Measurements from ENCODE around the gene ROM1.

The ROM1 gene

DNA sequence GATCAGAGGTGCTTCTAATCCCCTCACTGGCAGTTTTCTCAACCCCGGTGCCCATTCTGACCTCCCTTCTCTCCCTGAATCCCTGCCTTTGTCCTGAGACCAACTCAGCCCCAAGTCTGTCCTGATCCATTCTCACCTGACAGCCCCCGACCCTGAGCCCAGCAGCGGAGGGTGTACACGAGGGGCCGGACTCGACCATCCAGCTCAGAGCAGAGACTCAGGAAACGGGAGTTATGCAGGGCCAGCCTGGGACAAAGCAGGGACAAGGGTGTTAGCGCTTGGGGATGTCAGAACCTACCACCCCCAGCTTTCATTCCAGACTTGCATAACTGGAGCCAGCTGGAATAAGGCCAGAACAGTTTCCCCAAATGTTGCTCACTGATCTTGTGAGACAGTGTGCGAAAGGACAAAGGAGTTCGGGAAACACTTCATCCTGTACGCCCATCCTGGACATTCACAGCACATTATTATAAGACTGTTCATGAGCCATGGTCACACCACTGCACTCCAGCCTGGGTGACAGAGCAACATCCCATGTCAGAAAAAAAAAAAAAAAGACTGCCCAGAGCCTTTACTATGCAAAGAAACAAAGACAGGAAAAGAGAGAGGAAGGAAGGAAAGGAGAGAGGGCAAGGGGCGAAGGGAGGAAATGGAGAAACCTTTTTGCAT is 35.9 kb upstream of the ROM1 start:
- H3F3A ChIP-seq (ENCODE audit: insufficient read depth, low read length), result peaks cover 5% of the 10 kb centered on the region; the same call in 1 of the 2 replicates
- H3K4me3 ChIP-seq (ENCODE audit: low read length), result no peak overlapping the region
- H3K79me2 ChIP-seq (ENCODE audit: low read length), result peaks cover 21% of the 10 kb centered on the region
- H3K9ac ChIP-seq (ENCODE audit: low read length), result no peak overlapping the region
- no peak overlapping the region for H3K27ac ChIP-seq (ENCODE audit: low read length)
- H3K27me3 ChIP-seq (replicated peaks; ENCODE audit: insufficient read depth, low read length), result no peaks in the 10 kb centered on the region
- TF ChIP-seq EZH2phosphoT487 (IDR thresholded peaks at IDR 0.05; ENCODE audit: low read length) (no peak), EZH2 (optimal IDR thresholded peaks at IDR 0.05; ENCODE audit: low read depth, low read length) (no peak)
- TF ChIP-seq, protein P1, sequence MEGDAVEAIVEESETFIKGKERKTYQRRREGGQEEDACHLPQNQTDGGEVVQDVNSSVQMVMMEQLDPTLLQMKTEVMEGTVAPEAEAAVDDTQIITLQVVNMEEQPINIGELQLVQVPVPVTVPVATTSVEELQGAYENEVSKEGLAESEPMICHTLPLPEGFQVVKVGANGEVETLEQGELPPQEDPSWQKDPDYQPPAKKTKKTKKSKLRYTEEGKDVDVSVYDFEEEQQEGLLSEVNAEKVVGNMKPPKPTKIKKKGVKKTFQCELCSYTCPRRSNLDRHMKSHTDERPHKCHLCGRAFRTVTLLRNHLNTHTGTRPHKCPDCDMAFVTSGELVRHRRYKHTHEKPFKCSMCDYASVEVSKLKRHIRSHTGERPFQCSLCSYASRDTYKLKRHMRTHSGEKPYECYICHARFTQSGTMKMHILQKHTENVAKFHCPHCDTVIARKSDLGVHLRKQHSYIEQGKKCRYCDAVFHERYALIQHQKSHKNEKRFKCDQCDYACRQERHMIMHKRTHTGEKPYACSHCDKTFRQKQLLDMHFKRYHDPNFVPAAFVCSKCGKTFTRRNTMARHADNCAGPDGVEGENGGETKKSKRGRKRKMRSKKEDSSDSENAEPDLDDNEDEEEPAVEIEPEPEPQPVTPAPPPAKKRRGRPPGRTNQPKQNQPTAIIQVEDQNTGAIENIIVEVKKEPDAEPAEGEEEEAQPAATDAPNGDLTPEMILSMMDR (IDR thresholded peaks at IDR 0.05; ENCODE audit: low read length), result no peak
- no peaks in the 10 kb centered on the region; the same call in 1 of the 2 replicates for H3K36me3 ChIP-seq (replicated peaks; ENCODE audit: insufficient read depth, low read length)
- H3K9me2 ChIP-seq (replicated peaks; ENCODE audit: insufficient read depth, low read length), result no peaks in the 10 kb centered on the region
- no peak overlapping the region for H3K4me2 ChIP-seq (ENCODE audit: low read depth, low read length)
- no peak overlapping the region for H2AFZ ChIP-seq (ENCODE audit: low read length)
- peaks cover 12% of the 10 kb centered on the region for H3K4me1 ChIP-seq (ENCODE audit: low read length)
- H3K9me3 ChIP-seq (replicated peaks; ENCODE audit: insufficient read depth, low read length), result no peaks in the 10 kb centered on the region
- no peaks in the 10 kb centered on the region for H4K20me1 ChIP-seq (ENCODE audit: insufficient read depth, low read length)
- no peak for DNase-seq

DNA sequence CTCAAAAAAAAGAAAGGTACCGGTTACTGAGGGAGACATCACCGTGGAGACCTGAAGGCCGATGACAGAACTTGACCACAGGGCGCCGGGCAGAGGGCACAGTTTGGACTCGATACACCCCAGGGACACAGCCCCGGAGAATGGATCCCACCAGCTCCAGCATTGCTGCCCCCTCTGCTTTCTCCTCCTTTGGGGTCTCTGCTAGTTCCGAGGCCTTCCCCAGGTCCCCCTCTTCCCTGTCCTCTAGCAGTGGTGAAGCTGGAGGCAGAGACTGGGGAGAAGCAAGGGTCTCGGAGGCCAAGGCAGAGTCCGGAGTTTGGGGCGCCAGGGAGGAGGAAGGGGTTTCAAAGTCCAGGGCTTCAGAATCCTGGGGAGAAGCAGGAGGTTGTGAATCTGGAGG is 34.5 kb upstream of the ROM1 start:
- H3K9ac ChIP-seq (ENCODE audit: low read length), result no peak overlapping the region

DNA sequence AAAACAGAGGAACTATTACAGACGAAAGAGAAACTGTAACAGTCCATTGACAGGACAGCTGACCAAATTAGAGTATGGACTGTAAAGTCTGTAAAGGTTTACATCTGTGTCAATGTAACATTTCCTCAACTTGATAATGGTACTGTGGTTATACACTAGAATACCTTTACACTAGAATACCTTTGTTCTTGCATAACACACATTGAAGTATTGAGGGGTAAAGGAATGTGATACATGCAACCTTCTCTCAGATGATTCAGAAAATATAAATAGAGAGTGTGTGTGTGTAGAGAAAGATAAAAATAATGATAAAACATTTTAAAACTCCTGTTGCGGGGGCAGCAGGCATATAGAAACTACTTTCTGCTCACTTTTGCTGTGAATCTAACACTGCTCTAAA is 33.8 kb upstream of the ROM1 start:
- Histone ChIP-seq H3K4me2 (ENCODE audit: low read depth, low read length) (no peak overlapping the region), H3K4me3 (ENCODE audit: low read length) (no peak overlapping the region), H2AFZ (ENCODE audit: low read length) (no peak overlapping the region), H3K9me2 (replicated peaks; ENCODE audit: insufficient read depth, low read length) (no peaks in the 10 kb centered on the region), H3K9ac (ENCODE audit: low read length) (no peak overlapping the region), H3K79me2 (ENCODE audit: low read length) (peaks cover 15% of the 10 kb centered on the region; the same call in 1 of the 2 replicates), H3F3A (ENCODE audit: insufficient read depth, low read length) (peaks cover 4% of the 10 kb centered on the region; the same call in 1 of the 2 replicates), H3K27ac (ENCODE audit: low read length) (no peak overlapping the region), H3K36me3 (replicated peaks; ENCODE audit: insufficient read depth, low read length) (no peaks in the 10 kb centered on the region), H3K27me3 (replicated peaks; ENCODE audit: insufficient read depth, low read length) (no peaks in the 10 kb centered on the region), H3K9me3 (replicated peaks; ENCODE audit: insufficient read depth, low read length) (no peaks in the 10 kb centered on the region), H3K4me1 (ENCODE audit: low read length) (0 out of 2 replicates have a peak, but pooled peaks cover 9% of the 10 kb centered on the region), H4K20me1 (ENCODE audit: insufficient read depth, low read length) (no peaks in the 10 kb centered on the region)
- DNase-seq, result no peak
- TF ChIP-seq EZH2phosphoT487 (IDR thresholded peaks at IDR 0.05; ENCODE audit: low read length), result no peak
- TF ChIP-seq EZH2 (optimal IDR thresholded peaks at IDR 0.05; ENCODE audit: low read depth, low read length), result no peak
- TF ChIP-seq, protein P1 (IDR thresholded peaks at IDR 0.05; ENCODE audit: low read length), result no peak

More for the DNA sequence above, 34.5 kb upstream of the ROM1 start:
- no peaks in the 10 kb centered on the region for H3K9me3 ChIP-seq (replicated peaks; ENCODE audit: insufficient read depth, low read length)
- H3K79me2 ChIP-seq (ENCODE audit: low read length), result peaks cover 11% of the 10 kb centered on the region
- H3K9me2 ChIP-seq (replicated peaks; ENCODE audit: insufficient read depth, low read length), result no peaks in the 10 kb centered on the region
- DNase-seq, result no peak
- H4K20me1 ChIP-seq (ENCODE audit: insufficient read depth, low read length), result no peaks in the 10 kb centered on the region
- no peak overlapping the region for H3K4me2 ChIP-seq (ENCODE audit: low read depth, low read length)
- H3K27ac ChIP-seq (ENCODE audit: low read length), result no peak overlapping the region
- H3K36me3 ChIP-seq (replicated peaks; ENCODE audit: insufficient read depth, low read length), result no peaks in the 10 kb centered on the region
- no peaks in the 10 kb centered on the region for H3K27me3 ChIP-seq (replicated peaks; ENCODE audit: insufficient read depth, low read length)
- H3K4me3 ChIP-seq (ENCODE audit: low read length), result no peak overlapping the region
- peaks cover 5% of the 10 kb centered on the region; the same call in 1 of the 2 replicates for H3F3A ChIP-seq (ENCODE audit: insufficient read depth, low read length)
- H3K4me1 ChIP-seq (ENCODE audit: low read length), result 0 out of 2 replicates have a peak, but pooled peaks cover 9% of the 10 kb centered on the region
- no peak overlapping the region for H2AFZ ChIP-seq (ENCODE audit: low read length)
- TF ChIP-seq, protein P1 (IDR thresholded peaks at IDR 0.05; ENCODE audit: low read length), result no peak
- TF ChIP-seq EZH2phosphoT487 (IDR thresholded peaks at IDR 0.05; ENCODE audit: low read length) (no peak), EZH2 (optimal IDR thresholded peaks at IDR 0.05; ENCODE audit: low read depth, low read length) (no peak)

Measured in MM.1S (cell line).